Stimulated activated CD4-positive, alpha-beta T cell treated with anti-CD3 and anti-CD28 coated beads, Interleukin-2, amount 100 ng/mL, for 4 hours (primary cell): ENCODE measurements around the gene ARL15.

Experiments used
- DNase-seq: peaks from one replicate; pipeline ENCODE4 v3.0.0-alpha.2; 2020; ENCODE audit warnings: low read depth

The ARL15 gene

GRCh38 chr5:54249210-54250028, 61.0 kb downstream of the ARL15 start:
- DNase-seq, result no peak

- no peak for DNase-seq
Observed at GRCh38 chr5:54247226-54247625, 63.1 kb downstream of the ARL15 start.

GRCh38 chr5:54243483-54244080, 66.8 kb downstream of the ARL15 start:
- peak; percentile 6 for DNase-seq

- no peak for DNase-seq
Observed at GRCh38 chr5:54242297-54242696, 68.1 kb downstream of the ARL15 start.

- no peak for DNase-seq
Observed at GRCh38 chr5:54234304-54234933, 76.0 kb downstream of the ARL15 start.

- no peak for DNase-seq
Observed at GRCh38 chr5:54230936-54231685, 79.3 kb downstream of the ARL15 start.

GRCh38 chr5:54229041-54229780, 81.2 kb downstream of the ARL15 start:
- peak; percentile 53 for DNase-seq

GRCh38 chr5:54227759-54228158, 82.6 kb downstream of the ARL15 start:
- DNase-seq, result no peak

GRCh38 chr5:54227109-54227508, 83.3 kb downstream of the ARL15 start:
- no peak for DNase-seq

GRCh38 chr5:54226215-54226614, 84.2 kb downstream of the ARL15 start:
- DNase-seq, result no peak

GRCh38 chr5:54224103-54224826, 86.1 kb downstream of the ARL15 start:
- DNase-seq, result no peak

- no peak for DNase-seq
Observed at GRCh38 chr5:54222336-54222735, 88.0 kb downstream of the ARL15 start.

- DNase-seq, result no peak
Observed at GRCh38 chr5:54221135-54221534, 89.2 kb downstream of the ARL15 start.

GRCh38 chr5:54220230-54221040, 89.9 kb downstream of the ARL15 start:
- no peak for DNase-seq

GRCh38 chr5:54217826-54218503, 92.4 kb downstream of the ARL15 start:
- no peak for DNase-seq

GRCh38 chr5:54215233-54215736, 95.1 kb downstream of the ARL15 start:
- no peak for DNase-seq

- DNase-seq, result no peak
Observed at GRCh38 chr5:54214722-54215121, 95.7 kb downstream of the ARL15 start.

GRCh38 chr5:54212331-54212730, 98.0 kb downstream of the ARL15 start:
- no peak for DNase-seq

- DNase-seq, result no peak
Observed at GRCh38 chr5:54211912-54212311, 98.5 kb downstream of the ARL15 start.
